Retina (tissue), 1 donor: Measurements from ENCODE around the gene ZNF787.
"Not testable (repeated sequence)": the region's sequence is repeated elsewhere in the genome, so short reads cannot be mapped to it uniquely, and the experiment has no call there.

Experiments
- DNase-seq: peaks from one replicate; pipeline ENCODE4 v3.0.0-alpha.2; 2016

ZNF787 gene

DNA sequence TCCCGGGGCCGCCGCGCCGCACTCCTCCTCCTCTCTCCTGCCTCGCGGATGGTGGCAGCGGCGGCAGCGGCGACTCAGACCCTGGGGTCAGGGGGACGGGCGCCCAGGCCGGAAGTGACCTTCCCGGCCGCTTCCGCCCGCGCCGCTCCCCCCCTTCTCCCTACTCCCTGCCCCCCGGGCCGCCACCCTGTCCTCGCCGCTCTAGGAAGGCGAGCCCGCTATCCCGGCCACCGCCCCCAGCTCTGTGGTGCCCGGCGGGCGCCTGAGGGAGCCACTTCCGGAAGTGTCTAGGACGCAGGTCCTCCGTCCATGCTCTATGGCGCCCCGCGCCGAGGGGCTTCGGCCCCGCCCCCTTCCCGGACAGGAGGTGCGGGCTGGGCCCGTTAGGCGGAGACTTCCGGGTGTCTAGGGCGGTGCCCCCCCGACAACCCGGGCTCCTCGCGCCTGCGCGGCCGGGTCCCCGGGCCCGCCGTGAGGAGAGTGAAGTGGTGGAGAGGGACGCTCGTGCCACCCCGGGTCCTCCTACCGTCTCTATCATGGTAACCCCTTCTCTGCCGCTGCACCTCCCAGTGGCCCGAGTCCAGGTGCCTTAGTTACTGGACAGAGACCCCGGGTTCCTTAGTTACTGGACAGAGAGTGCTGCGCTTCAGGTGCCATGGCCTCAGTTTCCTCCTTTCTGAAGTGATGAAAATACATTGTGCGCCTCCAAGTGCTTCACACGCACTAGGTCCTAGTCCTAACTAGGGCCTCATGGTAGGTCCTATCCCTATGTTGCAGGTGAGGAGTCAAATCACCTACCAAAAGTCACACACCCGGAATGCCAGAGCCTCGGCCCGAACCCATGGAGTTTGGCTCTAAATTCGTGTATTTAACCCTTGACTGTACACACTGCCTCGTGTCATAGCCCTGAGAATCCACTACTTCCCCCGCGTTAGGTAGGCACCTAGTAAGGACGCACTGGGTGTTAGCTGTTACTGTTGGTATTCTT, at the start of gene ZNF787:
Gene ZNF787, minus strand, starts transcription at position 116 of the 988 bp plus-strand sequence. CDS start 18,078 bp downstream, outside the sequence.
- peak; percentile 100 for DNase-seq

DNA sequence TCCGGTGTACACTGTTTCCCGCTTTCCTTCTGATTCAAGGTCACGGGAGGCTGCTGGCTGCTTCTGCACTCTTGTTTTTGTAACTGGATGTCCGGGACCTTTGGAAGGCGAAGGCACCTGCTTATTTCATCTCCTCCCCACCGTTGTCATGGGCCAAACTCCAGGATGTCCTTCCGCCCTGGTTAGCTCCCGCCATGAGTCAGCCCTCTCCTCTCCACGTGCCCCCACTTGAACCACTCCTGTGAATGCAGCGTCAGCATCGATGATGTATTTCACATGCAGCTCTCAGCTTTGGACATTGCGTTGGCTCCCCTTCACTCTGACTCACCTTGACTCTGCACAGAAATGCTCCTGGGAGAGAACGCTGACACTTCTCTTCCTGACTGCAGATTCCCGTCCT, 49.2 kb upstream of the ZNF787 start:
- no peak for DNase-seq

DNA sequence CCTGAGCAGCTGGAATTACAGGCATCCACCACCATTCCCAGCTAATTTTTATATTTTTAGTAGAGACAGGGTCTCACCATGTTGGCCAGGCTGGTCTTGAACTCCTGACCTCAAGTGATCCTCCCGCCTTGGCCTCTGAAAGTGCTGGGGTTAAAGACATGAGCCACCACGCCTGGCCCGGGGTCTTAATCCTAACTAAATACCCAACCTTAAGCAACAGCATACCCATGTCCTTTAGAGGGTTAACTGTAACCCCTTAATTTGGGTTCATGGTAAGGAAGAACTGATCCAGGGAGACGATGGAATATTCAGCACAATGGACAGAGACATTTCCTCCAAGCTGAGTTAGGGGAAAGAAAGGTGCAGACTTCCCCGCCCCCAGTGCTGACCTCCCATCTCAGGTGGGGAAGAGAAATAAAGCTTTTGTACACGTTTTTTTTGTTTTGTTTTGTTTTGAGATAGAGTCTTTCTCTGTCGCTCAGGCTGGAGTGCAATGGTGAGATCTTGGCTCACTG, 46.0 kb upstream of the ZNF787 start:
- no peak for DNase-seq

DNA sequence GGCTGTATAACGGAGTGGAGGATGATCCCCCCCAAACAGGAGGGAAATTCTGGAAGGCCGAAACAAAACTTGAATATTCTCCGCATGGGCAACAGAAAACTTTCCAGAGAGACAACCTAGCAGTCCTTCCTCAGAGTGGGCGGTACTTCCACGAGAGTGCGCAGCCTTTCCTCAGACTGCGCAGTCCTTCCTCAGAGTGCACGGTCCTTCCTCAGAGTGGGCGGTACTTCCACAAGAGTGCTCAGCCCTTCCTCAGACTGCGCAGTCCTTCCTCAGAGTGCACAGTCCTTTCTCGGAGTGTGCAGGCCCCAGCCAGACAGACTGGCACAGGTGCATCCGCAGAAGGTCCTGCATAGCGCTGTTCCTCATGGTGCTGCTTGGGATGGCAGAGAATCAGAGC, 42.0 kb upstream of the ZNF787 start:
- DNase-seq, result no peak

DNA sequence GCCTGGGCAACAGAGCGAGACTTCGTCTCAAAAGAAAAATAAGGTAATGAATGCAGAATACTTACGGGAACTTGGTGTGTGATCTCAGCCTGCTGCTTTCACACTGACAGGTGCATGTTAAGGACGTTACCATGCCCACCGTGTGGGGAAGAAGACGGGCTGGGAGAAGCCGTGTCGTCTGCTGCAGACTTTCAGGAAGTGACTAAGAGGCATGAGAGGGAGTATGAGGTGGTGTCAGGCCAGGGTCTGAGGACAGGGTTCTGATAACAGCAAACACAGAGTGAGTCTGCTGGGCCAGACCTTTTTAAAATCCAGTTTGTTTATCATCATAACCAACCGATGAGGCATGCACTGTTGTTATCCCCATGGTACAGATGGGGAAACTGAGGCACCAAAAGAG, 41.2 kb upstream of the ZNF787 start:
- DNase-seq, result no peak

DNA sequence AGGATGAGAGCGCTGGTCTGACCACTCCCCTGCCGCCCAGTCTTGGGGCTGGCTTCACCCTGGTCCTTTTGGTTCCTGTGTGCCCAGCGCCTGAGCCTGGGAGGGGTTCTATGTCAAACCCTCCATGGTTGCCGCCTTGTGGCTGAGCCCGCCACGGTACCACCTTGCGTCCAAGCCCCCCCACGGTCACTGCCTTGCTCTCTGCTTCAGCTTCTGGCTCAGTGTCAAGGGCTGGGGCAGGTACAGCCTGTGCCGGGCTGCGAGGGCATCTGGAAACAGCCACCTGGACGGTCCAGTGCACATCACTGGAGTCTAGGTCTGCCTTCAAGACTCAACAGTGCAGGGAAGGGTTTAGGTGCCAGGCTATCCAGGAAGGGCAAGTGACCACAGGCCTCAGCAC, 40.4 kb upstream of the ZNF787 start:
- DNase-seq, result no peak

DNA sequence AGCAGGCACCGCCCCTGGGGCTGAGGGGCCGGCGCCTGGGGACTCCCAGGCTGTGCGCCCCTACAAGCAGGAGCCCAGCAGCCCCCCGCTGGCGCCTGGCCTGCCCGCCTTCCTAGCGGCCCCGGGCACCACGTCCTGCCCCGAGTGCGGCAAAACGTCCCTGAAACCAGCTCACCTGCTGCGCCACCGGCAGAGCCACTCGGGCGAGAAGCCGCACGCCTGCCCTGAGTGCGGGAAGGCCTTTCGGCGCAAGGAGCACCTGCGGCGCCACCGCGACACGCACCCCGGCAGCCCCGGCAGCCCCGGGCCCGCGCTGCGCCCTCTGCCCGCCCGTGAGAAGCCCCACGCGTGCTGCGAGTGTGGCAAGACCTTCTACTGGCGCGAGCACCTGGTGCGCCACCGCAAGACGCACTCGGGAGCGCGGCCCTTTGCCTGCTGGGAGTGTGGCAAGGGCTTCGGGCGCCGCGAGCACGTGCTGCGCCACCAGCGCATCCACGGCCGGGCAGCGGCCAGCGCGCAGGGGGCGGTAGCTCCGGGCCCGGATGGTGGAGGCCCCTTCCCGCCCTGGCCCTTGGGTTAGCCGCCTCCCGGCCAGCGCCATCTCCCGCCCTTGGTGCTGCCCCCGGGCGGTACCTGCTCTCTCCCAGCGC, 38.7 kb upstream of the ZNF787 start:
- no peak for DNase-seq

DNA sequence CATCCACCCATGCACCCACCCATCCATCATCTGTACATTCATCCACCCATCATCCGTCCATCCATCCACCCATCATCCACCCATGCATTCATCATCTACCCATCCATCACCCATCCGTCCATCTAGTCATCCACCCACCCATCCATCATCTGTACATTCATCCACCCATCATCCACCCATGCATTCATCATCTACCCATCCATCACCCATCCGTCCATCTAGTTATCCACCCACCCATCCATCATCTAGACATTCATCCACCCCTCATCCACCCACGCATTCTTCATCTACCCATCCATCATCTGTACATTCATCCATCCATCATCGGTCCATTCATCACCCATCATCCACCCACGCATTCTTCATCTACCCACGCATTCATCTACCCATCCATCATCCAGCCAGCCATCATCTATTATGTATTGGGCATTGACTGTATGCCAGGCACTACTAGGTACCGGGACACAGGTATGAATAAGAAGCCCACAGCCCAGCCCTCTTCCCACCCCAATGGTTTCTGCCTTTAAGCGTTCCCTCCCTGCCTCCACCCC, 38.0 kb upstream of the ZNF787 start:
- DNase-seq, result no peak

DNA sequence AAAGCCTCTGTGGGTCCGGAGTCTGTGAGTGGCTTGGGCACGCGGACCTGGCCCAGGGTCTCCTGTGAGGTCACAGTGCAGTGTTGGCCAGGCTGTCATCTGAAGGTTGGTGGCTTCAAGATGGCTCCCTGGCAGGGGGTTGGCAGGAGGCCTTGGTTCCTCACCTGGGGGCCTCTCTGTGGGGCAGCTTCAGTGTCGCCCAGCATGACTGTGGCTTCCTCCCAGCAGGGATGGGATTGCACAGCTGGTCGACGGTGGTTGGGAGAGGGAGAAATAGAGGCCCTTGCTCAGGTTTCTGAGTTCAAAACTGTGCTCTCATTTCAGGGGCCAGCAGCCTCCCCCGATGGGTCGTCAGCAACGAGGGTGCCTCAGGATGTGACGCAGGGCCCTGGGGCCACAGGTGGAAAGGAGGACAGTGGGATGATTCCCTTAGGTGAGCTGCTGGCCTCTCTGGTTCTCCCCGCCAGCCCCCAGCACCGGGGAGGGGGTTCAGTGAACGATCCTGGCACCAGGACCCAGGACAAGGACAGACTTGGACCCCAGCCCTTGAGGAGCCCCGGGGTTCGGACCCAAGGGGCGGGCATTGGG, 37.2 kb upstream of the ZNF787 start:
- no peak for DNase-seq

DNA sequence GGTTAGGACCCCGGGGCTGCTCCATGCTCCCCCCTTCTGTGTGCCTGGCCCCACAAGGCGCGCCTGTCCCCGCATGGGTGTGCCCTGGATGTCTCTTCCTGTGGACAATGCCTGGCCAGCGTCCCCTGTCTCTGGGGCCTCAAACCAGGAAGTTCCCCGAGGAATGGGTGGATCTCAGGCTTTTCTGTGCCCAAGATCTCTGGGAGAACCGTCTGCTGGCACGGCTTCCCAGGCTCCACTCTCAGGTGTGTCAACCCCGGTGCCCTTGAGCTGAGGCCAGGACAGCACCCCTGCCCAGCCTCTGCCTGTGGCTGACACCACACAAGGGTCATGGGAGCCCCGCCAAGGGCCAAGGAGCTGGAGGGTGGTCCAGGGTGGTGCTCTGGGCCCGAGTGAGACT, 35.7 kb upstream of the ZNF787 start:
- DNase-seq, result no peak

DNA sequence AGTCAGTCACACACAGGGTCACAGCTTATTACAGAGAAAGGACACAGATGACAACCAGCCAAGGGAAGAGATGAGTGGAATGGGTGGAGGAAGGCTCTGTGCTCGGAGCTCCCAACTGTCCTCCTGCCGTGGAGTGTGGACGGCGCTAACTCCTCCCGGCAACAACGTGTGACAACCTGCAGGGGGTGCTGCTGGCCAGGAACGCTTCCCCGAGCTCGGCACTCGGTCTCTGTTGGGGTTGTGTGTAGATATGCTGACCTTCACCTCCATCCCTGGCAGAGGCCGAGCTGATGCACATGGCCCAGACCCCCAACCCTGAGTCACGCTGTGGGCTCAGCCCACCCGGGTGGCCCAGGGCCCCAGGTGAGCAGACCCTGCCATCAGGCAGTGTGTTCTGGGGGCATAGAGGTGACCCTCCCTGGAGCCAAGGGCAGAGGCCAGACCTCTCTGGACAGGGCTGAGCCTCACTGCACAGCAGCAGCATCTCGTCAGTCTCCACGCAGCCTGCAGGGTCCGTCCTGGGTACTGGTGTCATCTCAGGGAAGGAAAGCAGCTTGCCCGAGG, 34.1 kb upstream of the ZNF787 start:
- no peak for DNase-seq

DNA sequence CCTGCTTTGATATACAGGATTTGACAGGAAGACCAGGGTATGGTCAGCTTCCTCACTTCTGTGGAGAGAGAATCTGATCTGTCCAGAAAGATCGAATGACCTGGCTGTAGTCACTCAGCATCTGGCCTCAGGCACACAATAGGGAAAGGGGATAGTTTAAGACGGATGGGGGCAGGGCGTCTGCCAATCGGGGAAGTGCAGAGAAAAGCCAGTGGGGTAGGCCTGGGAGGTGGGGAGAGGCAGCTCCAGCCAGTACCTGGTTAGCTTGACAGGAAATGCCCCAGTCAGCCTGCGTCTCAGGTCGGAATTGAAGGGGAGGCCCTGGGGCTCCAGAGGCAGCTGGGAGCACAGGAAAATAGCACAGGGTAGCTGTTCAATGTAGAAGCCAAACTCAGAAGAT, 32.4 kb upstream of the ZNF787 start:
- DNase-seq, result no peak

DNA sequence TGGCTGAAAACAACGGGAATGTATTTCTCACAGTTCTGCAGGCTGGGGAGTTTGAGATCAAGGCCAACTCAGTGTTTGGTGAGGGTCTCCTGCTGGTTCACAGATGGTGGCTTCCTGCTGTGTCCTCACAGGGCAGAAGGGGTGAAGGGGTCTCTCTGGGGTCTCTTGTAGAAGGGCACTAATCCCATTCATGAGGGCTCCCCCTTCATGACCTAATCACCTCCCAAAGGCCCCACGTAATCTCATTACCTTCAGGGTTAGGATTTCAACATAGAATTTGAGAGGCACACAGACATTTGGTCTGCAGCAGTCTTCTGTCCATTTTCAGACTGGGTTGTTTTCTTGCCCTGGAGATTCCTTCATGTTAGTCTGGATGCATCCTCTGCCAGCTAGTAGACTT, 31.5 kb upstream of the ZNF787 start:
- no peak for DNase-seq

DNA sequence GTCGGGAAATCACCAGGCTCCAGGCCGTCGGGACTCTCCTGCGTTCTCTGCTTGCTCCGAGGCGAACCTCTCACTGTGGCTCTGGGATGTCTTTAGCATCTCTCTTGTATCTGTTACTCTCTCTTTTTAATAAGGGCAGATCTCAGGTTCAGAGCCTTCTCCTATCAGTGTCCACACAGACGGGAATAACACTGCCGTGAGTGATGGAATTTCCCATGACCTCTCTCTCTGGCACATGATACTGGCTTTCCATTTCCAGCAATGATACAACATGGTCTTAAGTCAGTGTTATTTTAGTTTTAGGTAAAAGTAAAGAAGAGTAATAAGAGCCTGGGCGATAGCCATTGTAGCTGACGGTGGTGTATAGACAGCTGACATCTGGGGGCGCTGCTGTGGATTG, 29.3 kb upstream of the ZNF787 start:
- DNase-seq, result no peak

DNA sequence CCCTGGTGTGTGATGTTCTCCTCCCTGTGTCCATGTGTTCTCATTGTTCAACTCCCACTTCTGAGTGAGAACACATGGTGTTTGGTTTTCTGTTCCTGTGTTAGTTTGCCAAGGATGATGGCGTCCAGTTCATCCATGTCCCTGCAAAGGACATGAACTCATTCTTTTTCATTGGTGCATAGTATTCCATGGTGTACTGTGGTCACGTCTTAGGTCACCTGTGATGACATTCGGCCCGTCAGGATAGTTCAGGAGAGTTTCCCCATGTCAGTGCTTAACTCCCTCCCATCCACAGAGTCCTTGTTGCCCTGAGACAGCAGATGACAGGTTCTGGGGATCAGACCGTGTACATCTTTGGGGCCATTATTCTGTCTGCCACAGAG, 28.6 kb upstream of the ZNF787 start:
- no peak for DNase-seq

DNA sequence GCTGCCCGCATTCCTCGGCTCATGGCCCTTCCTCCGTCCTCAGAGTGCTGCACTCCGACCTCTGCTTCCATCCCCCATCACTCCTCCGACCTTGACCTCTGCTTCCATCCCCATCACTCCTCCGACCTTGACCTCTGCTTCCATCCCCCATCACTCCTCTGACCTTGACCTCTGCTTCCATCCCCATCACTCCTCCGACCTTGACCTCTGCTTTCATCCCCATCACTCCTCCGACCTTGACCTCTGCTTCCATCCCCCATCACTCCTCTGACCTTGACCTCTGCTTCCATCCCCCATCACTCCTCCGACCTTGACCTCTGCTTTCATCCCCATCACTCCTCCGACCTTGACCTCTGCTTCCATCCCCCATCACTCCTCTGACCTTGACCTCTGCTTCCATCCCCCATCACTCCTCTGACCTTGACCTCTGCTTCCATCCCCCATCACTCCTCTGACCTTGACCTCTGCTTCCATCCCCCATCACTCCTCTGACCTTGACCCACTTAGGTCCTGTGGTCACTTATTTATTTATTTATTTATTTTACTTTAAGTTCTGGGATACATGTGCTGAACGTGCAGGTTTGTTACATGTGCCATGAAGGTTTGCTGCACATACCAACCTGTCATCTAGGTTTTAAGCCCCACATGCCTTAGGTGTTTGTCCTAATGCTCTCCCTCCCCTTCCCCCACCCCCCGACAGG, 28.0 kb upstream of the ZNF787 start:
- DNase-seq, result not testable (repeated sequence)

DNA sequence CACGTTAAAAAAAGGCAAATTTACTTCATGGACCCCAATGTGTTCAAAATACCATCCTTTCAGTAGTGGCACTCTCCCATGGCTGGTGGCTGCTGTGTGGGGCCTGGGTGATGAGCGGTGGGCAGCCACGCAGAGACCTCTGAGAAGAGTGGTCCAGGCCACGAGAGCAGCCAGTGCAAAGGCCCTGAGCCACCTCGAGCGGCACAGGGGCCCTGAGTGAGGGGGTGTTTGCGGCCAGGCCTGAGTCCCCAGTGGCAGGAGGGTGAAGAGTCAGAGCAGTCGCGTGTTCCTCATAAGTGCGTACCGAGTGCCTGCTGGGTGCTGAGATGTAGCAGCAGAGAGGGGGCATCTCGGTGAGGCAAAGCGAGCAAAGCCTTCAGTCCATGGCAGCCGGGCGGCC, 27.0 kb upstream of the ZNF787 start:
- DNase-seq, result no peak

DNA sequence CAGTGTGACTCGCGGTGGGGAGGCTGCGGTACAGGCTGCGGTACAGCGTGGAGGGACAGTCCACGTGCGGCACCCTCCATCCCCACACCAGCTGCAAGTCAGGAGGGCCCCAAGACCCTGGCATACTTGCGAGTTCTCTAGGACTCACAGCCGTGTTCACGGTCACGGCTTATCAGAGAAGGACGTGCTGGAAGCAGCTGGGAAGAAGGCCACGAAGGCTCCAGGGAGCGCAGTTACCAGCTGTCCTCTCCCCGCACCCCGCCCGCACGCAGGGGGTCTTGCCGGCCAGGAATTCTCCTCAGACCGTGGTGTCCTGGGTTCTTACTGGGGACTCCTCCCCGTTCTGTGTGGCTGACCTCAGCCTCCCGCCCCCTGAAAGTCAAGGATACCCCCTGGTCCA, 26.2 kb upstream of the ZNF787 start:
- no peak for DNase-seq

DNA sequence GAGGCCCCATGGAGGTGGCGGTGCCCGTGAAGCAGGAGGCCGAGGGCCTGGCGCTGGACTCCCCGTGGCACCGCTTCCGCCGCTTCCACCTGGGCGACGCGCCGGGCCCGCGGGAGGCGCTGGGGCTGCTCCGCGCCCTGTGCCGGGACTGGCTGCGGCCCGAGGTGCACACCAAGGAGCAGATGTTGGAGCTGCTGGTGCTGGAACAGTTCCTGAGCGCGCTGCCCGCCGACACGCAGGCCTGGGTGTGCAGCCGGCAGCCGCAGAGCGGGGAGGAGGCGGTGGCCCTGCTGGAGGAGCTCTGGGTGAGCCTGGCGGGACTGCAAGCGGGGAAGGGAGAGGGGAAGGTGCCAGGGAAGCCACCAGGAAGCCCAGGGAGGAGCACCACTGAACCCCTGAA, 25.8 kb upstream of the ZNF787 start:
- DNase-seq, result no peak

DNA sequence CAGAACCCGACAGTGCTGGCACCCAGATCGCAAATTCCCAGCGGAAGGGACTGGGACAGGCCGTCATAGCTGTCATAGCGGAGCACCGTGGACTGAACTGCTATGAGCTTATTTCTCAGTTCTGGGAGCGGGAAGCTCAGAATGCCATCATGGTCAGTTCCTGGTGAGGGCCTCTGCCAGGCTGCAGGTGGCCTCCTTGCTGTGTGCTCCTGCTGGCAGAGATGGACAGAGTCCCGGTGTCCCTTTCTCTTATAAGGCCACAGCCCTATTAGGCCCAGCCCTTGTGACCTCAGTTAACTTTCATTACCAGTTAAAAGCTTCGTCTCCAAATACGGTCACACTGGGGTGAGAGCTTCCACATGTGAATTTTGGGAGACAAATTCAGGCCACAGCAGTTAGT, 24.6 kb upstream of the ZNF787 start:
- DNase-seq, result no peak

DNA sequence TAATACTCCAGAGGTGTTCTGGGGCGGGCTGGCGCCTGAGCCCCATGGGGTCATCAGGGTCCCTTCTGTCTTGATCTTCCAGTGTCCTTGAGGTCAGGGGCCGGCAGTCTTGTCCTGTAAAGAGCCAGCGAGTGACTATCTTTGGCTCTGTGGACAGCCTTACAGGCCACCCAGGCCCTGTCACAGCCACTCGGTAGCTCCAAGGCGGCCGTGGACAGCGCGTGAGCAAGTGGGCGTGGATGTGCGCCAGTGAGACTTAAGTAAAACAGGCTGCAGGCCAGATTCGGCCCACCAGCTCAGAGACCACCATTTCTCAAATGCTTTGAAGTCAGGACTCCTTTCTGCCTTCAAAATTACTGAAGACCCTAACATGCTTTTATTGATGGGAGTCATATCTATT, 23.7 kb upstream of the ZNF787 start:
- DNase-seq, result no peak

DNA sequence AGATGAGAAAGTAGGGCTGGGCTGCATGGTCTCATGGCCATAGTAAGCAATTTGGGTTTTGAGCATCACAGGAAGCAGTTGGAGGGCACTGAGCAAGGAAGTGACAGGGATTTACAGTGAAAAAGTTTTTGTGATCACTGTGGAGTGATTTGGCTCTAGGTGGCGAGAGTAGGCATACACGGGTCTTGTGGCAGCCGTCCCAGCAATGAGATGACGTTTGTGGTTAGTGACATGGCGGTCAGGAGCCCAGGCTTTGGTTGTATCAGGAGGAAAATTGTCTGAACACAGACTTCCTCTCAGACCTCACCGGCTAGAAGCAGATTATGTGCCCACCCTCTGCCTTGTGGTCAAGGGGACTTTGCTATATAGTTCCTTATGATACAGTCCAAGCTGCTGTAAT, 23.3 kb upstream of the ZNF787 start:
- no peak for DNase-seq
